Measurements from ENCODE around the gene SLC31A1. TPM values are rescaled to one million over a fixed set of nuclear protein-coding genes. Genes with fewer than 3 reads are reported as not detected.
A peak's percentile ranks its signal among the peaks of the same experiment; 100 is the strongest.

SLC31A1 gene
- polyA plus RNA-seq (ENCODE audit: insufficient read length in 12 of 12): 10 to 100 TPM in 7 of 12 donors, 1 to 10 TPM in 4, not detected in 1; 7.3 to 15.7 (median 11.1) TPM
- long read RNA-seq, donor 1, full-length matches to known transcripts: 15 of 87 reads
- long read RNA-seq, donor 1, partial matches to known transcripts: 15 of 87 reads
- long read RNA-seq, donor 1, other reads (novel, unspliced or antisense): 57 of 87 reads
- long read RNA-seq, donor 2, full-length matches to known transcripts: 7 of 7 reads
- long read RNA-seq, donor 2, partial matches to known transcripts: 0 of 7 reads
- long read RNA-seq, donor 2, other reads (novel, unspliced or antisense): 0 of 7 reads
- long read RNA-seq, donor 3, full-length matches to known transcripts: 2 of 2 reads
- long read RNA-seq, donor 3, partial matches to known transcripts: 0 of 2 reads
- long read RNA-seq, donor 3, other reads (novel, unspliced or antisense): 0 of 2 reads
- long read RNA-seq, donor 4, full-length matches to known transcripts: 2 of 23 reads
- long read RNA-seq, donor 4, partial matches to known transcripts: 0 of 23 reads
- long read RNA-seq, donor 4, other reads (novel, unspliced or antisense): 21 of 23 reads
- long read RNA-seq, donor 5: 0 reads
- long read RNA-seq, donor 6, full-length matches to known transcripts: 3 of 3 reads
- long read RNA-seq, donor 6, partial matches to known transcripts: 0 of 3 reads
- long read RNA-seq, donor 6, other reads (novel, unspliced or antisense): 0 of 3 reads
- long read RNA-seq, donor 7, full-length matches to known transcripts: 6 of 6 reads
- long read RNA-seq, donor 7, partial matches to known transcripts: 0 of 6 reads
- long read RNA-seq, donor 7, other reads (novel, unspliced or antisense): 0 of 6 reads
- long read RNA-seq, donor 8, full-length matches to known transcripts: 9 of 65 reads
- long read RNA-seq, donor 8, partial matches to known transcripts: 11 of 65 reads
- long read RNA-seq, donor 8, other reads (novel, unspliced or antisense): 45 of 65 reads
- long read RNA-seq, donor 9, full-length matches to known transcripts: 4 of 4 reads
- long read RNA-seq, donor 9, partial matches to known transcripts: 0 of 4 reads
- long read RNA-seq, donor 9, other reads (novel, unspliced or antisense): 0 of 4 reads
- long read RNA-seq, donor 10, full-length matches to known transcripts: 9 of 38 reads
- long read RNA-seq, donor 10, partial matches to known transcripts: 0 of 38 reads
- long read RNA-seq, donor 10, other reads (novel, unspliced or antisense): 29 of 38 reads
- long read RNA-seq, donor 11, full-length matches to known transcripts: 7 of 7 reads
- long read RNA-seq, donor 11, partial matches to known transcripts: 0 of 7 reads
- long read RNA-seq, donor 11, other reads (novel, unspliced or antisense): 0 of 7 reads

DNA sequence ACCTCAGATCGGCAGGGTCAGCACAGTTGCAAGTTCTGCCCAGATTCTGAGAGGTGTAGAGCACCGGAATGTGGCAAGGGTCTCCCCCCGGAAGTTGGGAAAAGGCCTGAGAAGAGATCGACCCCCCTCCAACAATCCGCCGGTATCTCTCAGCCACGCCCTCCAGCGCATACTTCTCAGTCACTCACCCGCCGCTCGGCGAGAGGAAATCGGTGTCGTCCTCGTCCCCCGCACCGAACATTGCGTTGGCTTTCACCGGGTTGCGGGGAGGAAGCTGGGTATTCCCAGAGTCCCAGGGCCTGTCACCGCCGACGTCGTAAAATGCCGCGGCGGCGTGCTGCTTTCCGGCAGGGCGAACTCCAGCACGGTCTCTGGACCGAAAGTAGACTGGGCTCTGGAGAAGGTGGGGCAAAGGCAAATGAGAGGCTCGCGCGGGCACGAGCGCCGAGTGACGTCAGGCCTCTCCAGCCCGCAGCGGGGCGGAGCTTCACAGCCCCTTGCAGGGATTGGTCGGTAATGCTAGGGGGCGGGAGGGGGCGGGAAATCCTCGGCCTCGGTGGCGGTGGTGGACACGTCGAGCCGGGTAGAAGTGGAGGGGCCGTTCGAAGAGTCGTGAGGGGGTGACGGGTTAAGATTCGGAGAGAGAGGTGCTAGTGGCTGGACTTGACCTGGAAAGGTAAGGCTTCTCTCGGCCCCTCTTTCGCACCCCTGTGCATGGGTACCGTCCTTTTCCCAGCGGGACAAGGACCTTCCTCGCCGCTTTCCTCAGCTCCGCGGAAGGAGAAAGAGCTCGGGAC is at the start of gene SLC31A1, which contains the start of gene FKBP15:
TSS of gene SLC31A1 (plus strand) at position 542 of the 797 bp plus-strand sequence. CDS start 34,605 bp downstream, outside the sequence.
TSS of gene FKBP15 (minus strand) at position 275 of the 797 bp plus-strand sequence. CDS start at position 241, 34 bp downstream.
- DNase-seq: peak; percentile 99

DNA sequence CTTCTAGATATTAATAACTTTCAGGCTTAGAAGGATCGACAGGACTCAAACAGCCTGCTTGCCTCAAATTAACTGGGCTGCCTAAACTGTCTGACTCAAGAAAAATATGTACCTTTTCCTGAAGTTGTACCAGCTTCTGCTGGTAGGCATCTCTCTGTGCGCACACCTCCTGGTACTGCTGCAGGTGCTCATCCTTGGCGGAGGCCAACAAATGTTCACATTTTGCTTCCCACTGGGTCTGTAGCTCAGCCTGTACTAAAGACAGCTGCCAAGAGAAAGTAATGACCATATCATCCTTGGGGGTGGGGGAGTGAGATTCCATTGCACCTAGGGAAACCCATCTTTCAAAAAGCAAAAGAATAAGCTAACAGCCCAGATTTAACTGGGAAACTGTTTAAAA is 48.0 kb upstream of the SLC31A1 start:
- no peak for DNase-seq

DNA sequence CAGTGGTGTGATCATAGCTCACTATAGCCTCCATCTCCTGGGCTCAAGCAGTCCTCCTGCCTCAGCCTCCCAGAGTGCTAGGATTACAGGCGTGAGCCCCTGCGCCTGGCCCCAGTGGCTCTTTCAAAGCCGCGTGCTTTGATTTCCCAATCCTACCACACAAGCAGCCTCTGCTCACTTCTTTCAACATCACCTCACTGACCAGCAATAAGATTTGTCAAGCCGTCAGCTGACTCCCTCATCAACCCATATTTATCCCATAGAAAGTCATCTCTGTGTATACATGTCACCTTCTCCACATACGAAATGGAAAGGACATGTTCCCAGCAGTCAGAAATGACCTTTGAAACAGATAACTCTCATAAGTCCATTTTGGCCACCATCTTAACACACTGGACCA is 44.5 kb upstream of the SLC31A1 start:
- no peak for DNase-seq

DNA sequence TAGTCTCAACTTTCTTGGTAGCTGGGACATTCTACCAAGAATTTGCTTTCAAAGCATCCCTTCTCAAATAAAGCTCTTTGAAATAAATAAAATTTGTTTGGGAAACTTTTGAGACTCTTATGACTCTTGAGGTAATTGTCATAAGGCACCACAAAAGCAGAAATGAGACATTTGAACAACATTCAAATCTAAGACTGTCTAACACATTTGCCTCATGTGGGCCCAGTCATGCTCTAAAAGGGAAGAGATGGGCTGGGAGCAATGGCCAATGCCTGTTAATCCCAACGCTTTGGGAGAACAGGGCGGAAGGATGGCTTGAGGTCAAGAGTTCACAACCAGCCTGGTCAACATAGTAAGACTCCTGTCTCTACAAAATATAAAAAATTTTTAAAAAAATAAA is 44.1 kb upstream of the SLC31A1 start:
- DNase-seq: no peak

DNA sequence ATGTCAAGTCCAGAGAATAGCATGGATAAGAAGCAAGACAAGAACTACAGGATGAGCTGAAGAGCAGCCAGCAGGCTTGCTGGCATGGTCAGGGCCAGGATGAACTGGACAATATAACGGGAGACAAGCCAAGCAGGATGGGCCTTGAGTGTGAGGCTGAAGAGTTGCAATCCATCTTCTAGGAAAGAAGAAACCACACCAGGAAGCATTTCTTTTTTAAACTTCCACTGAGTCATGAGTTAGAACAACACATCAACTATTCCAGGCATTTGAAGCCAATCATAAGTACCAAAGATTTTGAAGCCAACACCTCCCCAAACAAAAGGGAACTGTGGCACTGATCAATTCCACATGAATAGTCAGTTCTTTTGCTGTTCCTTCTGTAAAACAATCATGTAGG is 43.3 kb upstream of the SLC31A1 start:
- no peak for DNase-seq

DNA sequence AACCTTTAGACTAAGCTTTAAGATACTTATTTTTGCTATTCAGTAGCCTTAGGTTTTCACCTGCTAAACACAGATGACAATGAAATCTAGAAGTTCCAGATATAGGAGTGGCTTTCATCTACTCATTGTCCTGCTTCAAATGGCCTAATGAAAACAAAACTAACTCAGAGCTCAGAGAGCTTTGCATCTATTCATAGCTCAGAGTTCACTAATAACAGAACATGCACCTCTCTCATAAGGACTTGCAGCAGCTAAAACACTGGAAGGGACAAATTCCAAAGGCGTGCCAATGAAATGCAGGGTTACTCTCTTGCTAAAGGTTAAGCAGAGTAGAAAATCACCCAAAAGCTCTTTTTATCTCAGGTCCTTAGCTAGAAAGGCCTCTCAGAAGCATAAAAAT is 41.5 kb upstream of the SLC31A1 start:
- no peak for DNase-seq

DNA sequence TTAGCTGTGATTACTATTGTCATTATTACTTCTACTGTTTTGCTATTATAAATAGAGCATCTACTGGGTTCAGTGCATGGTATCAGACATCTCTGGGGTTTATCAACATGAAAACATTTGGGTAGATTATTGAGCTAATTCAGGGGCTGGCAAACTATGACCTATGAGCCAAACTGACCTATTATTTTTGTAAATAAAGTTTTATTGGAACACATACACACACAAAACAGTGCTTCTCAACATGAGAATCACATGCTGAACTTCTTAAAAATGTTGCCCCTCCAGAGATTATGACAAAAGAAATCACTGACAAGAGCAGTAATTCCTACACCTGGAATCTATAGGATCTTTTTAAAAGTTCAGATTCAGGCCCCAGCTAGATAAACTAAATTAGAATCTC is 40.2 kb upstream of the SLC31A1 start:
- DNase-seq: no peak

DNA sequence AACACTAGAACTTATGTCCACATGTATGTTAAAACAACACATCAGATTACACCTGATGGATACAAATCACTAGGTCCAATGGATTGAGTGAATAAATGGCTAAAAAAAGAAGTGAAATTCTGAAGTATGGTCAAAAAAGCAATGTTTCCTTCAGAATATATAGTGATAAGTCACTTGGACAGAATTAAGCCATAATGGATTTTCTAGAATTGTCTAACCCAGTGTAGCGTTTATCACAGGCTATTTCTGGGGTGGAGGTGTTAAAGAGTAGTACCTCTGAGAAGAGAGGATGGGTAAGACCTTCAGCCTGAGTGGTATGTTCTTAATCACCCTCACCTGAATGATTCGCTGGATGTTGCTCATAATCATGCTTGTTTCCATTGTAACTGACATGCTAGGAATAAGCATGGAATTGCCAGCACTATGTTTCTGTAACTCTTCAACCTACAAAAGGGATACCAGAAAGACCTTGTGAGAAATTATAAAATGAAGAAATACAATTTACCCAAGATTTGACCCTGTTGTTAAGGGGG is 37.3 kb upstream of the SLC31A1 start:
- no peak for DNase-seq

DNA sequence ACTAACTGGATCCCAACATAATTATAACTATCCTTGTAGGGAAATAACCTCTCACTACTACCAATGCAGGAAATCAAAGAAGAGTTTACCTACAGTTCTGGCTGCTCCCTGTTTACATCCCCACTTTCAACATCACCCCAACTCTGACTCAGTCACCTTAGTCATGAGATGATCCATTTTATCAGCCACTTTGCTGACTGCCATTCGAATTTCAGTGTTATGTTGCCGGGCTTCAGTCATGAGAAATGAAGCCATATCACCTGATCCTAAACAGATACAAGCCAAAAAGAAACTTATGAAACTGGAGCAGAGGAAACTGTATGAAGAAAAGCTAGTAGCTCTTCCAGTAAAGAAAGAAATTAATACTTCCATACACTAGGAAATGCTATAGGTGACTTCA is 36.8 kb upstream of the SLC31A1 start:
- DNase-seq: no peak

DNA sequence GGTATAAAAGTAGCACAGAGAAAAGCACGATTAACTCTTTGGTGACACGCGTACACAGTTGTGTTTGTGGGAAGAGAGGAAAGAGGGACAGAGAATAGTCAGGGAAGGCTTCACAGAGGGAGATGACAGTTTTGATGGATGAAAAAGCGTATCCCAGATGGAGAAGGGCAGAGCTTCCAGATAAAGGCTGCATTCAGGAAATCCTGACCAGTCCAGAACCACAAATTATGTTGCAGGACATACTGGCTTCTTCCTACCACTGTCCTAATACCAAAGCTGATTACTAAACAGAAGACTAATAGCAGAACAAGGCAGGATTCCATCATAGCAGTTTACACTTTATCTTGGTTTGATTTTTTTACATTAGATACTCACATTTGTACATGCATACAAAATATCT is 36.1 kb upstream of the SLC31A1 start:
- no peak for DNase-seq

DNA sequence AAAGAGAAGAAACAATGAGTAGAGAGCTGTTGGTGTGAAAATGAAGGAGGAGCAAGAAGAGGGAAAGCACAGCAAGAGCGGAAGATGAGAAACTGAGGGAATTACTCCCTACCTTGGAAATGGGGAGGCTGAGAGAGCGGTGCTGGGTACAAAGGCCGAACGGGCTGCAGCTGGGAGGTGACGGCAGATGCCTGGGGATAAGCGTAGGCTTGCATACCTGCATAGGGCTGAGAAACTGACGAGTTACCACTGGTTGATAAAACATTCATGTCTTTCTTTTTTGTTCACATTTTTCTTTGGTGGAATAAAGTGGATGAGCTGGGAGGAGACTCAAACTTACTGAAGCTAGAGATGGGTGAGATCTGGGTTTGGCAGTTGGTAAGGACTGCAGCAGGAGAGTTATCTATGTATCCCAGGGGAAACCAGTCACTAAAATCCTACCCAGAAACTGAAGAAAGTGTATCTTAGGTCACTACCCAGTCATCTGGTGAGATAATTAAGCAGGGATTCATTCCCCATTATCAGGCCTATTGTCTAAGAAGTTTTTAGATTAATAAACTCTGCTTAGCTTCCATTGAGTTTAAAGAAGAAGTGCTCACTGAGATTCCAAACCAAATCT is 35.1 kb upstream of the SLC31A1 start:
- DNase-seq: no peak

DNA sequence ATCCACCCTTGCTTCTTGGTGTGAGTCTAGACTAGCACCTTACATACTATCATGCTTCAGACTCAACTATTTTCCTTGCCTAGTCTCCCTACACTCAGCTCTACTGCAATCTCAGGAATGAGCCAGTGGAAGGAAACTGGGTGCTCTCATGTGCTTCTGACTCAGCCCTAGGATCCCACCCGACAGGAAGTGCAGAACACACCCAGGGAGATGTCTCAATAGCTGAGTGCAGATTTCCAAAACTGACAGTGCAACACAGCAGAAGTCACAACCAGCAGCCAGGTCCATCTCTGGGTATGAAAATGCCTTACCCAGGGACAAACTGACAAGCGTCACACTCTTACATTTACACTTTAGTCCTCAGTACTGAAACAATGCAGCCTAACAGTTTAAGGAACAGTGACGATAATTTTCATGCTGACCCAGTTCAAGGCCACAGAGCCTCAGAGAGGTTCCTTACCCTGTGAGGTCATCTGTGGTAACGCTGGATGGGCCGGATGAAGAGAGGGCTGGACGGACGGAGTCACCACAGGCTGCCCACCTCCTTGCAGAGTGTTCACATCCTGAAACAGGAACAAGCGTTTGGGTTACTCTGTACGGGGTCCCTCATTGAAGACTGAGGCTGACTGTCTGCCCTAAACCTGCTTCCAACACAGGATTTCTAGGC is 33.3 kb upstream of the SLC31A1 start:
- peak; percentile 12 for DNase-seq

DNA sequence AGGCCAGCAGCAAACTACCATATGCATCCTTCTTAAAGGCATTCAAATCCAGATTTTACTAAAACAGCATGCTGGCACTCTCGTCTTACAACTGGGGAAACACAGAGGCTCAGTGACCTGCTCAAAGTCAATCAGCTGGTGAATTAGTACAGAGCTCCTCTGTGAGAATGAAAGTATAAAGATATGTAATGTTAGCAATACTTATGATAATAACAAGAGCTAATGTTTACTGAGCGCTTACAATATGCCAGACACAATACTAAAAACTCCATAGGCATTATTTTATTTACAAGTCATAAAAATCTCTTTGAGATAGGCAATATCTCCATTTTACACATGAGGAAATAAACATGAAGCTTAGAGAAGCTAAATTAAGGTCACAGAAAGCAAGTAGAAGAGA is 28.9 kb upstream of the SLC31A1 start:
- DNase-seq: no peak

DNA sequence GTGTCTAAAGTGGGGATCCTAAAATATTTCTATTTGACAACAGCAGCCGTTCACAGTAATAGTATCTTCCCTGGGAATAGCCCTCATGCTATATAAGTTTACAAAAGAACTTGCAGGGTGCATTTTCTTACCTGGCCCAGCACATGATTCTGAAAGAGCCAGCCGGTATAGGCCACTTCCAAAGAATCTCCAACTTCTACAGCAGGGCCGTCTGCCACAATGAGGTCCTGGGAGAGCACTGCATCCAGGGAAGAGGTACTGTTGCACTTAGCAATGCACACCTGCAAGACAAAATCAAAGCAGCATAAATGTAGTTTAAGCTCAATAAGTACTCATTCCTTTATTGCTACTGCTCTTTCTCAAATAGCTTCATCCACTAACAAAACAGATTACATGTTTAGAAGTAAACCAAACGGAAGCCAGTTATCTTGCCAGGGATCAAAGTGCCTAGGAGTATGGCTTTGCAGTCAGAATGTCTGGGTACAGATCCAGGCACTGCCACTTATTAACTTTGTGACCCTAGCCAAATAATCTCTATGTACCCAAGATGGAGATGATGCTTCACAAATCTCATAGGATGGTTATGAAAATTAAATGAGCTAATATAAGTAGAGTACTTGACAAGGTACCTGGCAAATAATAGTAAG is 21.5 kb upstream of the SLC31A1 start:
- DNase-seq: no peak

DNA sequence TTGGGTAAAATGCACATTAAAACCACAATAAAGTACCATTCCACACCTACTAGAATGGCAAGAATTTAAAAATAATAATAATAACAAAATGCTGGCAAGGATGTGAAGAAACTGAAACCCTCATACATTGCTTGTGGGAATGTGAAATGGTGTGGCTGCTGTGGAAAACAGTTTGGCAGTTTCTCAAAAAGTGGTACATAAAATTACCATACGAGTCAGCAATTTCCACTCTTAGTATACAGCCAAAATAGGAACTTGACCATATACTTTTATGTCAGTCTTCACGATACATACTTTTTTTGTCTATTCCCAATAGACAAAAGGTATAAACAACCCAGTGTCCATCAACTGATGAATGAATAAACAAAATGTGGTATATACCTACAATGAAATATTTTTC is 15.9 kb upstream of the SLC31A1 start:
- no peak for DNase-seq

DNA sequence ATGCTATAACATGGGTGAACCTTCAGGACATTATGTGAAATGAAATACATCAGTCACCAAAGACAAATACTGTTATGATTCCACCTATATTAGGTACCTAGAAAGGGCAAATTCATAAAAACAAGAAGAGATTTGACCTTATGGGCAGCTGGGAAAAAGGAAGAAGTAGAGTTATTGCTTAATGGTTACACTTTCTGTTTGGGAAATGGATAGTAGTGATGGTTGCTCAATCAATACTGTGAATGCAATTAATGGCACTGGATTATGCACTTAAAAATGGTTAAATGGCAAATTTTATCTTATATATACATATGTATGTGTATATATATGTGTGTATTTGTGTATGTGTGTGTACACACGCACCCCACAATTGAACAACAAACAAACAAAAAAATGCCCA is 15.5 kb upstream of the SLC31A1 start:
- DNase-seq: no peak

DNA sequence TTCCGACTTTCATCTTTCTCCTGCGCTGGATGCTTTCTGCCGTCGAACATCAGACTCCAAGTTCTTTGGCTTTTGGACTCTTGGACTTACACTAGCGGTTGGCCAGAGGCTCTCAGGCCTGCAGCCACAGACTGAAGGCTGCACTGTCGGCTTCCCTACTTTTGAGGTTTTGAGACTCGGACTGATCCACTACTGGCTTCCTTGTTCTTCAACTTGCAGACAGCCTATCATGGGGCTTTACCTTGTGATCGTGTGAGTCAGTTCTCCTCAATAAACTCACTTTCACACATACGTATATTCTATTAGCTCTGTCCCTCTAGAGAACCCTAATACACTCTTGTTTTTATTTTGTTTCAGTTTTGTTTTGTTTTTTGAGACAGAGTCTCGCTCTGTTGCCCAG is 10.5 kb upstream of the SLC31A1 start:
- no peak for DNase-seq

DNA sequence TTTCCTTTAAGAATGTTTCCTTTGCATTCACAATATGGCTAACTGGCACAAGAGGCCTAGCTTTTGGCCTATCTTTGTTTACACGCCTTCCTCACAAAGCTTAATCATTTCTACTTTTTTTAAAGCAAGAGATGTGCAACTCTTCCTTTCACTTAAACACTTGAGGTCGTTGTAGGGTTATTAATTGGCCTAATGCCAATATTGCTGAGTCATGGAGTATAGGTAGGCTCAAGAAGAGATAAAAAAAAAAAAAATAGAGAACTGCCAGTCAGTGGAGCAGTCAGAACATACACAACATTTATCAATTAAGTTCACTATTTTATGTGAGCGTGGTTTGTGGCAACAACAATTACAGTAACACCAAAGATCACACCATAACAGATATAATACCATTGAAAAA is 6.2 kb upstream of the SLC31A1 start:
- DNase-seq: no peak

DNA sequence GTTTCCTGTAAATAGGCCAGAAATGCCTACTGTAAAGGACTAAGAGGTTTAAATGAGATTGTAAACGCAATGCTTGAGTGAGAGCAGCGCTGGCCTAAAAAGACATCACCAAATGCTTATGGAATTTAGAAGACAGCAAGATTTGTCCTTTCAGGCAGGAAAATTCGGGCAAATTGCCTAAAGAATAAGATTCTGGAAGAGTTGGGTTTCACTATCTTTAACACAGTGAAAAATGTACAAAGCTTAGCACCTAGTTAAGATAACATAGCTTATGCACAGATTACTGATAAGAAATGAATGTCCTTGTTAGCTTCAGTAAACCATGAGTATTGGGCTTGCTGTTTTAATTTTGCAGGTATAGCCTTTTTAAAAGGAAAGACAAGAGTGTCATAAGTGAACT is 4.9 kb upstream of the SLC31A1 start:
- no peak for DNase-seq
